T47D (cell line): ENCODE measurements around the gene MICAL3.
A peak's percentile ranks its signal among the peaks of the same experiment; 100 is the strongest.

Experiments
- DNase-seq, 2 experiments: peaks; one replicate each; pipeline versions ENCODE4 v3.0.0 to v3.0.0-alpha.2; 2011 to 2012; ENCODE audit warnings: low read depth in 1 of 2, low spot score in 1 of 2
- JUND ChIP-seq: IDR thresholded peaks from 2 replicates; pipeline ENCODE4 v1.6.1; 2012; ENCODE audit warnings: low read depth
- in situ Hi-C: cut with HindIII; loops from 2 replicates; pipeline ENCODE4 v1.10.0; 2016; ENCODE audit warnings: low sequenced_read_pairs, low pct_unique_long_range_greater_than_20kb

The MICAL3 gene

DNA sequence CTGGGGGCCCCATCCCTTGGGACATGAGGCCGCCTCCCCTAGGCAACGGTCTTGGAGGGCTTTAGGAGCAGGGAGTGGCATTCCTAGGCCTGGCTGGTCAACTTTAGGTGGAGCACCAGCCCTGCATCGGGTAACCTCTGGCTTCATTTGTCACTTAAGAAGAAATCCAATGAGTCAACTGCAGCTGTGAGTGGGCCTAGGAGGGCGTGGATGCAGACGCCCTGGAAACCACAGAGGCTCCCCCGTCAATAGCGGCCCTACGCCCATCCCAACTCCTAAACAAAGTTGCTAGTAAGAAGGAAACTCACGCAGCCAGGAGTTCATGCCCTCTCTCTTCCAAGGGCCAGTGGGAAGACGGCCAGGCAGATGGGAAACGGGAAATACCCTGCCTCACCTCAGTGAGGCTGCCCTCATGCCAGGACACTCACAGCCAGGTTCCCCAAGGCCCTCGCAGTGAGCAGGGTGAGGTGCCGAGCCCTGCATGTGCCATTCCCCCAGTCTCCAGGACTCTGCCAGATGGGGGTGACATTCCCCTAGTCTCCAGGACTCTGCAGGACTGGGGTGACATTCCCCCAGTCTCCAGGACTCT lies 270.9 kb downstream of the MICAL3 start:
- no peak for TF ChIP-seq JUND
- no peak for DNase-seq
- in situ Hi-C loops, result no loop called here

- TF ChIP-seq JUND, result no peak
- in situ Hi-C loops, result no loop called here
- no peak for DNase-seq
These were observed 272.8 kb downstream of the MICAL3 start for GRCh38 chr22:17751596-17751995.

- in situ Hi-C loops, result no loop called here
- TF ChIP-seq JUND, result no peak
These were observed 274.6 kb downstream of the MICAL3 start for GRCh38 chr22:17749605-17750395.

GRCh38 chr22:17748555-17749353 lies 275.6 kb downstream of the MICAL3 start:
- TF ChIP-seq JUND, result no peak
- in situ Hi-C loops, result no loop called here
- no peak for DNase-seq

More at GRCh38 chr22:17749605-17750395, 274.6 kb downstream of the MICAL3 start:
- DNase-seq, result no peak

DNA sequence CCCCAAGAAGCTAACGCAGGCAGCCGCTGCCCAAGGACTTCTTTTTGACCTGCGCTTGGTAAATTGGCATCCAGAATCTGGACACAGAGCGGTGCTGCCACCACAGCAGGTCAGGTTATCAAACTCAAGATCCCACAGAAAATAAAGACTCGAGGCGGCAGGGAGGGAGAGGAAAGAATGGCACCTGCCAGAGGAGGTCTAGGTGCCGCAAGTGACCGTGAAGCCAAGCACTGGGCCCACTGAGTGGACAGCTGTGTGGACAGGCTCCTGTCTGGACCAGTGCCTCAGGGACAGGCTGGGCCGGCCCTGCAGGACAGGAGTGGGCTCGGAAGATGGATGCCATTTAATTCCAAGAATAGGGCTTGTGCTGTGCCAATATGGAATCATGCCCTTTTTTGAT lies 277.4 kb downstream of the MICAL3 start:
- DNase-seq, result no peak
- no peak for TF ChIP-seq JUND
- in situ Hi-C loops, result no loop called here

- no peak for TF ChIP-seq JUND
- in situ Hi-C loops, result no loop called here
- no peak for DNase-seq
These were observed 279.9 kb downstream of the MICAL3 start for GRCh38 chr22:17744430-17744829.

GRCh38 chr22:17743661-17744411 lies 280.5 kb downstream of the MICAL3 start:
- no peak for DNase-seq
- in situ Hi-C loops, result no loop called here
- TF ChIP-seq JUND, result no peak

- in situ Hi-C loops, result no loop called here
- peak; percentile 81 to 88 for DNase-seq
- no peak for TF ChIP-seq JUND
These were observed 281.8 kb downstream of the MICAL3 start for GRCh38 chr22:17742527-17742902.

DNA sequence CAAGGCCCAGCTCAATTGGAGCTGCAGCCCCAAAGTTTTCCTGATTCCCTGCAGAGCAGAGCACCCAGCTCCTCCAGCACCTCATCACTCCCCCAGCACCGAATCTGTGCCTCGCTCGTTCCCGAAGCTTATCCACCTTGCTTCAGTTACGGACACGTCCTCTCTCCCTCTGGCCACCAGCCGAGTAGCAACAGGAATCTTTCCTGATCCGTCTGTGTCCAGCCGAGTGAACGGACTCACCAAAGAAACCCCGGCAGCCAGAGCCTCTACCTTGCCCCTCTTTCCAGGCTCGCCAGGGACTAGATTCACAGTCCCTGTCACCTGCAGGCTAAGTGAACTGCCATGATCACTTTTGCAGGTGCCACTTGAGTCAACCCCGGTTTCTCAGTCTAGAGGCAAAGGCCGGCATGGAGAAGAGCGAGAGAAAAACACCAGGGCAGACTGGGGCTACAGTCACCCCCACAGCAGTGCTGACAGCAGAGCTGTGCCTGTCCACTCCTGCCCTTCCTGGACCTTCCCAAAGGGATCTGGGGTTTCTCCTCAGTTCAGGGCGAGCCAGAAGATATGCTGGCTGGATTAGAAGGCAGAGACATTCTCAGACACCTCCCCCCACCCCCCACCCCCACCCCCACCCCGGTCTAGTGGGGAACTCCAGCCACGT lies 282.4 kb downstream of the MICAL3 start:
- in situ Hi-C loops, result no loop called here

GRCh38 chr22:17739196-17739975 lies 285.0 kb downstream of the MICAL3 start:
- TF ChIP-seq JUND, result no peak
- in situ Hi-C loops, result no loop called here
- no peak for DNase-seq

More for the DNA sequence above, 282.4 kb downstream of the MICAL3 start:
- no peak for TF ChIP-seq JUND
- DNase-seq, result no peak

- in situ Hi-C loops, result no loop called here
- DNase-seq, result no peak
- no peak for TF ChIP-seq JUND
These were observed 285.8 kb downstream of the MICAL3 start for GRCh38 chr22:17738386-17739128.
